Measurements from ENCODE around the gene SAFB. TPM values are rescaled to one million over a fixed set of nuclear protein-coding genes. Genes with fewer than 3 reads are reported as not detected.

SAFB gene
- total RNA-seq, 4 donors from 2014 or later: 46.3 to 181 (median 63.7) TPM

GRCh38 chr19:5609881-5610448 lies 12.9 kb upstream of the SAFB start:
- H3K9me3 ChIP-seq: no peaks in the 10 kb centered on the region
- no peaks in the 10 kb centered on the region for H3K27me3 ChIP-seq
- peaks cover 92% of the 10 kb centered on the region for H3K36me3 ChIP-seq
- no peak overlapping the region for H3K27ac ChIP-seq
- H3K4me1 ChIP-seq: no peaks in the 10 kb centered on the region
- TF ChIP-seq EP300 (IDR thresholded peaks at IDR 0.05): no peak
- TF ChIP-seq CTCF (IDR thresholded peaks at IDR 0.05): no peak
- WGBS: 90% methylated on average over 16 of the region's 16 CpGs
- no peak for DNase-seq (ENCODE audit: low spot score in 2 of 2)
- no peak overlapping the region for H3K4me3 ChIP-seq

- 88% methylated on average over 15 of the region's 15 CpGs for WGBS
- peaks cover 89% of the 10 kb centered on the region for H3K36me3 ChIP-seq
- no peak overlapping the region for H3K27ac ChIP-seq
- no peaks in the 10 kb centered on the region for H3K4me1 ChIP-seq
- no peak for TF ChIP-seq POLR2AphosphoS5 (IDR thresholded peaks at IDR 0.05)
- no peak for TF ChIP-seq EP300 (IDR thresholded peaks at IDR 0.05)
- no peak for TF ChIP-seq POLR2A (IDR thresholded peaks at IDR 0.05)
- TF ChIP-seq CTCF (IDR thresholded peaks at IDR 0.05): no peak
- no peaks in the 10 kb centered on the region for H3K9me3 ChIP-seq
- H3K27me3 ChIP-seq: no peaks in the 10 kb centered on the region
- no peak overlapping the region for H3K4me3 ChIP-seq
- DNase-seq (ENCODE audit: low spot score in 2 of 2): no peak
Observed at GRCh38 chr19:5612891-5613865, 9.7 kb upstream of the SAFB start.

GRCh38 chr19:5615756-5616327 lies 7.0 kb upstream of the SAFB start:
- DNase-seq (ENCODE audit: low spot score in 2 of 2): no peak
- Histone ChIP-seq H3K4me1 (peaks cover 20% of the 10 kb centered on the region), H3K4me3 (no peak overlapping the region), H3K27me3 (no peaks in the 10 kb centered on the region), H3K36me3 (peaks cover 73% of the 10 kb centered on the region), H3K9me3 (no peaks in the 10 kb centered on the region), H3K27ac (no peak overlapping the region)
- TF ChIP-seq CTCF (IDR thresholded peaks at IDR 0.05) (no peak), POLR2AphosphoS5 (IDR thresholded peaks at IDR 0.05) (no peak), POLR2A (IDR thresholded peaks at IDR 0.05) (no peak), EP300 (IDR thresholded peaks at IDR 0.05) (no peak)
- WGBS: 78% methylated on average over 17 of the region's 17 CpGs

GRCh38 chr19:5617080-5617479 lies 5.8 kb upstream of the SAFB start:
- DNase-seq (ENCODE audit: low spot score in 2 of 2): no peak
- no peaks in the 10 kb centered on the region for H3K9me3 ChIP-seq
- H3K4me3 ChIP-seq: no peak overlapping the region
- WGBS: 76% methylated on average over 1 of the region's 1 CpG
- TF ChIP-seq POLR2AphosphoS5 (IDR thresholded peaks at IDR 0.05) (no peak), CTCF (IDR thresholded peaks at IDR 0.05) (no peak), EP300 (IDR thresholded peaks at IDR 0.05) (no peak), POLR2A (IDR thresholded peaks at IDR 0.05) (no peak)
- no peaks in the 10 kb centered on the region for H3K27me3 ChIP-seq
- H3K4me1 ChIP-seq: peaks cover 32% of the 10 kb centered on the region
- H3K27ac ChIP-seq: no peak overlapping the region
- H3K36me3 ChIP-seq: peaks cover 68% of the 10 kb centered on the region

GRCh38 chr19:5618591-5618990 lies 4.3 kb upstream of the SAFB start:
- no peak for DNase-seq (ENCODE audit: low spot score in 2 of 2)
- WGBS: 96% methylated on average over 9 of the region's 9 CpGs
- Histone ChIP-seq H3K27ac (no peak overlapping the region), H3K4me1 (peaks cover 33% of the 10 kb centered on the region), H3K4me3 (no peak overlapping the region), H3K36me3 (peaks cover 53% of the 10 kb centered on the region), H3K27me3 (no peaks in the 10 kb centered on the region), H3K9me3 (no peaks in the 10 kb centered on the region)
- TF ChIP-seq EP300 (IDR thresholded peaks at IDR 0.05): no peak
- TF ChIP-seq POLR2A (IDR thresholded peaks at IDR 0.05): no peak
- TF ChIP-seq POLR2AphosphoS5 (IDR thresholded peaks at IDR 0.05): no peak
